Natural killer cell (primary cell): Measurements from ENCODE around the gene P2RY2. TPM values are rescaled to one million over a fixed set of nuclear protein-coding genes. Genes with fewer than 3 reads are reported as not detected.

Experiments
- ATAC-seq, 3 donors: fragments of 150-1000 bp in 2 of 3; fragments of 200-7000 bp in 1 of 3; cut with Tn5 transposase; 1 replicate in 1 of 3; 2 replicates in 2 of 3; pipeline ENCODE4 v1.10.0; 2021; ENCODE audit warnings: mild to moderate bottlenecking in 2 of 3, moderate library complexity in 2 of 3
- DNase-seq, 2 donors: peaks; one replicate each; pipeline versions ENCODE4 v3.0.0 to v3.0.0-alpha.2; 2013 to 2021; ENCODE audit warnings: mixed read lengths in 1 of 2
- H3K27ac ChIP-seq: one replicate; pipeline ENCODE4 v1.5.1; 2013; ENCODE audit warnings: mild to moderate bottlenecking, low read length
- H3K27me3 ChIP-seq: one replicate; pipeline ENCODE4 v1.6.1; 2013; ENCODE audit warnings: low read length; ENCODE audit not compliant: control insufficient read depth, insufficient read depth
- H3K36me3 ChIP-seq: one replicate; pipeline ENCODE4 v1.6.1; 2013; ENCODE audit warnings: low read length; ENCODE audit not compliant: control insufficient read depth, insufficient read depth
- H3K4me1 ChIP-seq: one replicate; pipeline ENCODE4 v1.6.1; 2013; ENCODE audit warnings: low read length; ENCODE audit not compliant: control insufficient read depth, insufficient read depth
- H3K4me3 ChIP-seq: one replicate; pipeline ENCODE4 v1.5.1; 2013; ENCODE audit warnings: low read length
- H3K9me3 ChIP-seq: one replicate; pipeline ENCODE4 v1.6.1; 2013; ENCODE audit warnings: low read length; ENCODE audit not compliant: control insufficient read depth, insufficient read depth
- H3K27ac Mint-ChIP-seq, 2 donors: one replicate each; pipeline ENCODE4 v1.8.0; 2022; ENCODE audit warnings: mild to moderate bottlenecking in 2 of 2, mixed read lengths in 2 of 2, moderate library complexity in 1 of 2
- H3K27me3 Mint-ChIP-seq, 2 donors: one replicate each; pipeline ENCODE4 v1.8.0; 2022; ENCODE audit warnings: low read depth in 2 of 2, mixed read lengths in 2 of 2
- H3K36me3 Mint-ChIP-seq: one replicate; pipeline ENCODE4 v1.8.0; 2022; ENCODE audit warnings: mixed read lengths
- H3K4me1 Mint-ChIP-seq, 2 donors: one replicate each; pipeline ENCODE4 v1.8.0; 2022; ENCODE audit warnings: mixed read lengths in 2 of 2
- H3K4me3 Mint-ChIP-seq: one replicate; pipeline ENCODE4 v1.8.0; 2022; ENCODE audit warnings: mild to moderate bottlenecking, moderate library complexity, mixed read lengths
- H3K9me3 Mint-ChIP-seq, 2 donors: one replicate each; pipeline ENCODE4 v1.8.0; 2022; ENCODE audit warnings: mixed read lengths in 2 of 2
- WGBS: methylation state at CpG from one replicate; pipeline ENCODE4 v1.1.7; 2013; ENCODE audit warnings: missing lambda C conversion rate; ENCODE audit not compliant: insufficient coverage; 5-methylcytosine and 5-hydroxymethylcytosine counted together
- intact Hi-C: fragments of 100-400 bp; cut with micrococcal nuclease; formaldehyde crosslinking; loops from one replicate; pipeline ENCODE4 v1.14.2; 2022
- total RNA-seq, 4 donors: library from RNA; stranded (reverse); fragments of 120-200 nt in 1 of 4; gene quantifications; one replicate each; pipeline versions ENCODE4 v1.2.3 to v1.2.4, GENCODE V29; 2013 to 2022
- TF ChIP-seq, protein P1 (sequence below): fragments of 200-600 bp; IDR thresholded peaks from one replicate; pipeline ENCODE4 v1.8.0; 2022; ENCODE audit warnings: antibody characterized with exemption

P2RY2 gene
- total RNA-seq, 3 donors from 2014 or later (not counting 1 experiment from before 2014, with no cell fraction given) = 0.27 to 1.0 (median 0.90) TPM

DNA sequence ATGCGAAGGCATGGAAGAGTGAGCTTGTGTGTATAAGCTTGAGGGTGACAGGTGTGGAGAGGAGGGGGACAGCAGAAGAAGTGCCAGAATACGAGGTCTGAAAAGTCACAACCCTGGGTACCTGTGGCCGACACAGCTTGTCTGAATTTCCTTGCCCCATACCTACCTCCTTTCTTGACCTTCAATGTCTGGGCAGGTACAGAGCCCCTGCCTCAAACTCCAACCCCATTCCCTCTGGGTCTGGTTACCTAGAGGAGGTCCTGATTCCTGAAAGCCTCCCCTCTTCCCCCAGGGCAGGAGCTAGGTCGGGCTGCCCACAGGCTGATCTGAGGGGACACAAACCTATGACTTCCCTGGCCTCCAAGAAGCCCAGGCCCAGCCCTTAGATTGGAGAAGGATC is 39.4 kb upstream of the P2RY2 start:
- TF ChIP-seq, protein P1, sequence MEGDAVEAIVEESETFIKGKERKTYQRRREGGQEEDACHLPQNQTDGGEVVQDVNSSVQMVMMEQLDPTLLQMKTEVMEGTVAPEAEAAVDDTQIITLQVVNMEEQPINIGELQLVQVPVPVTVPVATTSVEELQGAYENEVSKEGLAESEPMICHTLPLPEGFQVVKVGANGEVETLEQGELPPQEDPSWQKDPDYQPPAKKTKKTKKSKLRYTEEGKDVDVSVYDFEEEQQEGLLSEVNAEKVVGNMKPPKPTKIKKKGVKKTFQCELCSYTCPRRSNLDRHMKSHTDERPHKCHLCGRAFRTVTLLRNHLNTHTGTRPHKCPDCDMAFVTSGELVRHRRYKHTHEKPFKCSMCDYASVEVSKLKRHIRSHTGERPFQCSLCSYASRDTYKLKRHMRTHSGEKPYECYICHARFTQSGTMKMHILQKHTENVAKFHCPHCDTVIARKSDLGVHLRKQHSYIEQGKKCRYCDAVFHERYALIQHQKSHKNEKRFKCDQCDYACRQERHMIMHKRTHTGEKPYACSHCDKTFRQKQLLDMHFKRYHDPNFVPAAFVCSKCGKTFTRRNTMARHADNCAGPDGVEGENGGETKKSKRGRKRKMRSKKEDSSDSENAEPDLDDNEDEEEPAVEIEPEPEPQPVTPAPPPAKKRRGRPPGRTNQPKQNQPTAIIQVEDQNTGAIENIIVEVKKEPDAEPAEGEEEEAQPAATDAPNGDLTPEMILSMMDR = no peak
- WGBS = 89% methylated on average over 4 of the region's 4 CpGs

DNA sequence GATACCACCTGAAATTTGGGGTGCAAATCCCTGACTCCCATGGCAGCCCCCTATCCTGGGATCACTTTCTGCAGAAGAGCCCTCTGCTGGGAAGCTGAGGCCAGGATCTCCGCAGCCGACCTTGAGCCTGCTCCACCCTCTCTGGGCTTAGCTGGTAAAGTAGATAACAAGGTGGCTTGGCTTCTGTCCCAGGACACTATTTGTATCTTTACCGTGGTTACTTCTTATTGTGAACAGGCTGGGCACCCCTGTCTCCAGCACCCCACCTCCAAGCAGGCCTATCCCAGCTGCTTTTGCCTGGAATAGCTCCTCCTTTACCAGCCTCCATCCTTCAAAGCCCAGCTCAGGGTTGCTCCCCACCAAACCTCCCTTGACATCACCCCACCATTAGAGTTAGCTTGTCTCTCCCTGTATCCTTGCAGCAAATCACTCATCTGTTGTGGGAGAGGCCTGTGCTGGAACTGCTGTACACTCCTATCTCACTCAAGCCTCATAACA is 35.2 kb upstream of the P2RY2 start:
- ATAC-seq (no peak), DNase-seq (no peak)
- H3K27me3 Mint-ChIP-seq = peaks cover 14 to 15% of the 10 kb centered on the region in 2 donors
- H3K9me3 Mint-ChIP-seq = no peaks in the 10 kb centered on the region
- peaks cover 10 to 11% of the 10 kb centered on the region in 2 donors for H3K4me1 Mint-ChIP-seq
- TF ChIP-seq, protein P1 = no peak
- H3K4me3 Mint-ChIP-seq = no peak overlapping the region
- intact Hi-C loops = no loop called here
- no peak overlapping the region for H3K27ac ChIP-seq
- no peaks in the 10 kb centered on the region for H3K27me3 ChIP-seq
- H3K36me3 Mint-ChIP-seq = no peaks in the 10 kb centered on the region
- H3K36me3 ChIP-seq = no peaks in the 10 kb centered on the region
- H3K4me1 ChIP-seq = peaks cover 21% of the 10 kb centered on the region
- no peaks in the 10 kb centered on the region for H3K9me3 ChIP-seq
- H3K4me3 ChIP-seq = no peak overlapping the region
- H3K27ac Mint-ChIP-seq = no peak overlapping the region
- WGBS = 75% methylated on average over 3 of the region's 3 CpGs

More for the DNA sequence above, 39.4 kb upstream of the P2RY2 start:
- no peaks in the 10 kb centered on the region for H3K36me3 Mint-ChIP-seq
- Histone ChIP-seq H3K27me3 (no peaks in the 10 kb centered on the region), H3K4me1 (peaks cover 10% of the 10 kb centered on the region), H3K4me3 (no peak overlapping the region), H3K9me3 (no peaks in the 10 kb centered on the region), H3K27ac (no peak overlapping the region), H3K36me3 (no peaks in the 10 kb centered on the region)
- no peak overlapping the region for H3K27ac Mint-ChIP-seq
- intact Hi-C loops = loop anchor here (1.0 to 5.0 kb wide), 5 partner anchors 254 to 591 kb away; no protein-coding TSS in a partner anchor
- no peaks in the 10 kb centered on the region for H3K9me3 Mint-ChIP-seq
- ATAC-seq (no peak), DNase-seq (no peak)
- peaks cover 7 to 8% of the 10 kb centered on the region in 2 donors for H3K27me3 Mint-ChIP-seq
- H3K4me1 Mint-ChIP-seq = peaks cover 5 to 13% of the 10 kb centered on the region in 2 donors
- no peak overlapping the region for H3K4me3 Mint-ChIP-seq

DNA sequence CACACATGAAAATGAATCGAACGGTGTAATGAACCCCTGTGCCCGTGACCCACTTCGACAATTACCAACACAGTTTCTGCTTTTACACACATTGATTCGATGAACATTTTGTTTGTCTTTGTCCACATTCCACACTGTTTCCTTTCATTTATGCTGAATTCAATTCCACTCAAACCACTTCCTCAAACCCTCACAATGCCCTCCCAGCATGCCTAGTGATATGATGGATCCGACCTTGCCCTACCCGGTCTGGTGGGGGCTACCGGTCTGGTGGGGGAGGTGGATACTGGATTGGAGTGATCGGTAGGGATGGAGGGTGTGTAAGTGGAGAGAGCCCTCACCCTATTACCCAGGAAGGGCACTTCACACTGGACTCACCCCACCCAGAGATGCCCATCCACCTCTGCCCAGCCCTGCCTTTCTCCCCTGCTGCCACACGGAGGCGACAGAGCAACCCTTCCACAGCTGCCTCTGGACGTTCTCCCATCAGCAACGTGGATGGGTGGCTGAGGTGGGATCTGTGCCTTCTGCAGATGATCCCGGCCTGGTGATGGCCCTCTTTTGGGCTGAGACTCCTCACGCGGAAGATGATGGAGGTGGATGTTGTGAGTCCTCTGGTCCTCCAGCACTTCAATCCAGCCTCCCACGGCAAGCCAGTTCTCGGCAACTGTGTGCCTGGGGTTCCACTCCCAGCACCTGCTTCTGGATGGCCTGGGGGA is 33.0 kb upstream of the P2RY2 start:
- Histone ChIP-seq H3K4me3 (no peak overlapping the region), H3K4me1 (peaks cover 35% of the 10 kb centered on the region), H3K27me3 (no peaks in the 10 kb centered on the region), H3K27ac (no peak overlapping the region), H3K36me3 (no peaks in the 10 kb centered on the region), H3K9me3 (no peaks in the 10 kb centered on the region)
- Mint-ChIP-seq H3K4me1 (peaks cover 5 to 6% of the 10 kb centered on the region in 2 donors), H3K27me3 (peaks cover 12 to 14% of the 10 kb centered on the region in 2 donors), H3K4me3 (no peak overlapping the region), H3K27ac (no peak overlapping the region), H3K9me3 (no peaks in the 10 kb centered on the region), H3K36me3 (no peaks in the 10 kb centered on the region)
- DNase-seq (peak; percentile 44 to 63), ATAC-seq (peak; percentile 75 to 88 (median 82))
- WGBS = 30% methylated on average over 14 of the region's 18 CpGs
- TF ChIP-seq, protein P1 = peak; percentile 75
- intact Hi-C loops = loop anchor here (2.0 kb wide), 1 partner anchor 58 kb away; no protein-coding TSS in a partner anchor
